Transverse colon (tissue), 3 donors: ENCODE results near the gene MYBPC2.

Source experiments
- CTCF ChIP-seq, 5 experiments: fragments of 200-600 bp in 3 of 5; fragments of 450-650 bp in 2 of 5; sonication (generic) in 3 of 5; IDR thresholded peaks; 1 replicate in 2 of 5; 2 replicates in 3 of 5; pipeline ENCODE4 v1.5.1; 2016 to 2017; ENCODE audit warnings: antibody characterized with exemption in 5 of 5, inconsistent platforms in 3 of 5, mild to moderate bottlenecking in 2 of 5, moderate library complexity in 1 of 5
- POLR2A ChIP-seq: fragments of 450-650 bp; IDR thresholded peaks from one replicate; pipeline ENCODE4 v1.6.1; 2016; ENCODE audit warnings: antibody characterized with exemption, mild to moderate bottlenecking, moderate library complexity

- no peak for TF ChIP-seq CTCF (IDR thresholded peaks at IDR 0.05)
- TF ChIP-seq POLR2A: no peak
Observed at GRCh38 chr19:50413096-50413495, 19.6 kb upstream of the MYBPC2 start.
